ENCODE results near the gene TRIM50.
"Not testable (repeated sequence)": the region's sequence is repeated elsewhere in the genome, so short reads cannot be mapped to it uniquely, and the experiment has no call there.

DNA sequence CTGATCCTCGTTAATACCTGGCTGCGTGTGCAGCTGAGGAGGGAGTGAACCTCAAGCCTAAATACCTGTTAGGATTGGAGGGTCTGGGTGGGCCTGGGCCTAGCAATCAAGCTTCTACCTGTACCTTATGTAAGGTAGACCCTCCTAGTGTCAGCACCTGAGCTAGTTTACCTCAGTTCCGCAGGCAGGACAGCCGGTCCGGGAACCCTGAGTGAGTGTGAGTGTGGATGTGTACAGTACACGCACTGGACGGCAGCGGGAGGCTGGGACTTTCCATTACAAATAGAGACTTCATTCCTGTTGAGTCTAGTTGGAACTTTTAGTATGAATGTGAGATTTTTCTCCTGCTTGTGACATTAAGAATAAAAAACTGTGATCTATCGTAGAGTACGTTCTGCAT lies 25.0 kb downstream of the TRIM50 start:
- TF ChIP-seq, protein P1, sequence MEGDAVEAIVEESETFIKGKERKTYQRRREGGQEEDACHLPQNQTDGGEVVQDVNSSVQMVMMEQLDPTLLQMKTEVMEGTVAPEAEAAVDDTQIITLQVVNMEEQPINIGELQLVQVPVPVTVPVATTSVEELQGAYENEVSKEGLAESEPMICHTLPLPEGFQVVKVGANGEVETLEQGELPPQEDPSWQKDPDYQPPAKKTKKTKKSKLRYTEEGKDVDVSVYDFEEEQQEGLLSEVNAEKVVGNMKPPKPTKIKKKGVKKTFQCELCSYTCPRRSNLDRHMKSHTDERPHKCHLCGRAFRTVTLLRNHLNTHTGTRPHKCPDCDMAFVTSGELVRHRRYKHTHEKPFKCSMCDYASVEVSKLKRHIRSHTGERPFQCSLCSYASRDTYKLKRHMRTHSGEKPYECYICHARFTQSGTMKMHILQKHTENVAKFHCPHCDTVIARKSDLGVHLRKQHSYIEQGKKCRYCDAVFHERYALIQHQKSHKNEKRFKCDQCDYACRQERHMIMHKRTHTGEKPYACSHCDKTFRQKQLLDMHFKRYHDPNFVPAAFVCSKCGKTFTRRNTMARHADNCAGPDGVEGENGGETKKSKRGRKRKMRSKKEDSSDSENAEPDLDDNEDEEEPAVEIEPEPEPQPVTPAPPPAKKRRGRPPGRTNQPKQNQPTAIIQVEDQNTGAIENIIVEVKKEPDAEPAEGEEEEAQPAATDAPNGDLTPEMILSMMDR (IDR thresholded peaks at IDR 0.05) = not testable (repeated sequence)
- not testable (repeated sequence) for TF ChIP-seq POLR2AphosphoS5 (IDR thresholded peaks at IDR 0.05; ENCODE audit: insufficient read depth in 1 of 2, low read depth in 1 of 2)

Data from vagina (tissue), 2 donors.